Sigmoid colon (tissue), 7 donors: ENCODE data around the gene COL15A1. TPM values are rescaled to one million over a fixed set of nuclear protein-coding genes. Genes with fewer than 3 reads are reported as not detected.

Experiments
- DNase-seq: peaks from one replicate; pipeline ENCODE4 v3.0.0-alpha.2; 2019
- H3K27ac ChIP-seq, 4 donors: fragments of 200-600 bp; sonication (generic); one replicate each; pipeline ENCODE4 v1.5.1; 2016 to 2019; ENCODE audit warnings: mild to moderate bottlenecking in 1 of 4
- H3K27me3 ChIP-seq, 3 donors: fragments of 200-600 bp; sonication (generic); one replicate each; pipeline ENCODE4 v1.5.1; 2019; ENCODE audit warnings: mild to moderate bottlenecking in 1 of 3
- H3K36me3 ChIP-seq, 4 donors: fragments of 200-600 bp; sonication (generic); one replicate each; pipeline ENCODE4 v1.5.1; 2016 to 2019
- H3K4me1 ChIP-seq, 4 donors: fragments of 200-600 bp; sonication (generic); one replicate each; pipeline ENCODE4 v1.5.1; 2017 to 2019
- H3K4me3 ChIP-seq, 4 donors: fragments of 200-600 bp; sonication (generic); one replicate each; pipeline ENCODE4 v1.5.1; 2017 to 2019; ENCODE audit warnings: mild to moderate bottlenecking in 2 of 4, moderate library complexity in 1 of 4
- H3K9me3 ChIP-seq, 4 donors: fragments of 200-600 bp in 3 of 4; sonication (generic) in 3 of 4; one replicate each; pipeline versions ENCODE4 v1.5.1 to v1.6.1; 2013 to 2019
- EP300 ChIP-seq, 4 donors: sonication (generic); formaldehyde crosslinking; IDR thresholded peaks; one replicate each; pipeline ENCODE4 v1.6.1; 2017; ENCODE audit warnings: antibody characterized with exemption in 4 of 4
- POLR2A ChIP-seq, 2 donors: fragments of 450-650 bp; IDR thresholded peaks; one replicate each; pipeline ENCODE4 v1.6.1; 2016; ENCODE audit warnings: antibody characterized with exemption in 2 of 2, mild to moderate bottlenecking in 2 of 2, moderate library complexity in 2 of 2
- POLR2AphosphoS5 ChIP-seq, 4 donors: sonication (generic); formaldehyde crosslinking; IDR thresholded peaks; one replicate each; pipeline ENCODE4 v1.6.1; 2017; ENCODE audit warnings: antibody characterized with exemption in 4 of 4
- WGBS, 2 donors: extraction: QIAGEN DNeasy Blood & Tissue Kit; methylation state at CpG; one replicate each; pipeline ENCODE4 v1.1.7; 2013; 5-methylcytosine and 5-hydroxymethylcytosine counted together
- intact Hi-C: fragments of 100-400 bp; cut with DNase I; formaldehyde crosslinking; loops from one replicate; pipeline ENCODE4 v1.15.1; 2023
- polyA plus RNA-seq, 3 donors: library from polyadenylated mRNA; stranded (reverse); fragments of 200-250 nt; gene quantifications; one replicate each; pipeline ENCODE4 v1.2.3, GENCODE V29; 2013
- total RNA-seq, 4 donors: library from RNA; depleted of rRNA; stranded (reverse); fragments of >200 nt; gene quantifications; one replicate each; pipeline ENCODE4 v1.1.0, GENCODE V29; 2016
- TF ChIP-seq, protein P1 (sequence below), 4 experiments: fragments of 450-650 bp in 3 of 4; fragments of 200-600 bp in 1 of 4; IDR thresholded peaks; one replicate each; pipeline ENCODE4 v1.5.1; 2016 to 2019; ENCODE audit warnings: antibody characterized with exemption in 4 of 4, mild to moderate bottlenecking in 3 of 4, moderate library complexity in 2 of 4
- donor health status: healthy with polysubstance abuse.
- donor health status: Bipolar disorder and iron deficiency.
- donor health status: healthy.

COL15A1 gene
- total and polyA plus RNA-seq, 7 donors, result under 0.01 to 104 (median 21.4) TPM

DNA sequence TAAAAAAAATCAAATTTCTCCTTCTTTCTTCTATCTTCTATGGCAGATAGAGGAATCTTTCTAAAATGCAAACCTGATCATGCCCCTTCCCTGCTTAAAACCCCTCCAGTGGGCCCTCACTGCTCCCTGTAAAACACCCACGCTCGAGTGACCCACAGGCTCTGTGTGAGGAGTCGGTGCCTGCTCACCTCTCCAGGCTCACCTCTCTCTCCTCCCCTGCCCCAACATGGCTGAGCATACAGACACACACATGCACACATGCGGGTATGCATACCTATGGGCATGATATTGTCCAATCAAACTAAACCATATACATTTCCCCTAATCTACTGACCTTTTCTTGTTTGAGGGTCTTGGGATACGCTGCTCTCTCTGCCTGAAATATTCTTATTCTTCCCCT, 40.8 kb upstream of the COL15A1 start:
- Histone ChIP-seq H3K36me3 (no peaks in the 10 kb centered on the region), H3K4me3 (no peak overlapping the region), H3K4me1 (peaks cover 0 to 8% (median 4%) of the 10 kb centered on the region in 4 donors), H3K9me3 (no peaks in the 10 kb centered on the region), H3K27me3 (no peaks in the 10 kb centered on the region), H3K27ac (no peak overlapping the region)
- intact Hi-C loops, result no loop called here
- DNase-seq, result no peak
- WGBS, 2 donors, result 78 to 89% methylated on average over 5 of the region's 5 CpGs
- TF ChIP-seq, protein P1, sequence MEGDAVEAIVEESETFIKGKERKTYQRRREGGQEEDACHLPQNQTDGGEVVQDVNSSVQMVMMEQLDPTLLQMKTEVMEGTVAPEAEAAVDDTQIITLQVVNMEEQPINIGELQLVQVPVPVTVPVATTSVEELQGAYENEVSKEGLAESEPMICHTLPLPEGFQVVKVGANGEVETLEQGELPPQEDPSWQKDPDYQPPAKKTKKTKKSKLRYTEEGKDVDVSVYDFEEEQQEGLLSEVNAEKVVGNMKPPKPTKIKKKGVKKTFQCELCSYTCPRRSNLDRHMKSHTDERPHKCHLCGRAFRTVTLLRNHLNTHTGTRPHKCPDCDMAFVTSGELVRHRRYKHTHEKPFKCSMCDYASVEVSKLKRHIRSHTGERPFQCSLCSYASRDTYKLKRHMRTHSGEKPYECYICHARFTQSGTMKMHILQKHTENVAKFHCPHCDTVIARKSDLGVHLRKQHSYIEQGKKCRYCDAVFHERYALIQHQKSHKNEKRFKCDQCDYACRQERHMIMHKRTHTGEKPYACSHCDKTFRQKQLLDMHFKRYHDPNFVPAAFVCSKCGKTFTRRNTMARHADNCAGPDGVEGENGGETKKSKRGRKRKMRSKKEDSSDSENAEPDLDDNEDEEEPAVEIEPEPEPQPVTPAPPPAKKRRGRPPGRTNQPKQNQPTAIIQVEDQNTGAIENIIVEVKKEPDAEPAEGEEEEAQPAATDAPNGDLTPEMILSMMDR (IDR thresholded peaks at IDR 0.05), result no peak
- no peak for TF ChIP-seq POLR2A (IDR thresholded peaks at IDR 0.05)
- no peak for TF ChIP-seq POLR2AphosphoS5 (IDR thresholded peaks at IDR 0.05)

DNA sequence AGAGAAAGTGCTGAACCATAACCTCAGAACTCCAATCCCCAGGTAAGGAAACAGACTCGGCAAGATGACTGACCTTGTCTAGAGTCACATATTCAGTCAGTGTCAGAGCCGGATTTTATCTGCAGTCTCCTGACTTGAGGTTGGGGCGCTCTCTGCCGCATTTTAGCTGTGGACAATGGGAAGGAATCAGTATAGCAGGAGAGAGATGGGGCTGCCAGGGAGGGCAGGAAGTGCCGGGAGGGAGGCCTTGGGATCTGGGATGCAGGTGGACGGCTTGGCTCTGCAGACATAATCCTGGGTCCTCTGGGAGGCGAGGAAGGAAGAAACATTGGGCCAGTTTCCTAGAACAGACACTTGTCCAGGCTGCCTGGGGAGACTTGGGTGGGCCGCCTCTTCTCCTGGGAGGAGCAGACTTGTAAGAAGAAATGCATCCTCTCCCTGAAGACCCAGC, 39.7 kb upstream of the COL15A1 start:
- H3K4me1 ChIP-seq, result peaks cover 0 to 18% (median 10%) of the 10 kb centered on the region in 4 donors
- intact Hi-C loops, result no loop called here
- no peak overlapping the region for H3K4me3 ChIP-seq
- H3K27me3 ChIP-seq, result no peaks in the 10 kb centered on the region
- TF ChIP-seq, protein P1 (IDR thresholded peaks at IDR 0.05), result no peak
- TF ChIP-seq EP300 (IDR thresholded peaks at IDR 0.05) (no peak), POLR2A (IDR thresholded peaks at IDR 0.05) (no peak), POLR2AphosphoS5 (IDR thresholded peaks at IDR 0.05) (no peak)
- no peak for DNase-seq
- WGBS, 2 donors, result 86 to 89% methylated on average over 8 of the region's 8 CpGs
- no peaks in the 10 kb centered on the region for H3K9me3 ChIP-seq
- no peaks in the 10 kb centered on the region for H3K36me3 ChIP-seq
- H3K27ac ChIP-seq, result no peak overlapping the region

DNA sequence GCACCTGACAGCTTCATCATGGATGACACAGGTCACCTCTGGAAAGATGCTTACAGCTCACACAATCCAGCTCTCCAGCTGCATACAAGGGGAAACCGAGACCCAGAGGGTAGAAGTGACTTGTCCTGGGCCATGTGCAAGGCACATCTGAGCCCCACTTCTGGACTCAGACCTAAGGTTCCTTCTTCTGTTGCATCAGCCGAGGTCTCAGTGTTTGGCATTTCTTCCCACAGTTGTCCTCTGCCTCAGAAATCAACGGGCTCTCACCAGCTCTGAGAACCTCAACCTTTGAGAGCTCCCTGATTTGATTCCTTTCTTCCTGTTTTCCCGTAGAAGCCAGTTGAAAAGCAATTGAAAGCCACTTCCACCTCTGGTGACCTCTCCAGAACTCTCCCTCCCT, 38.7 kb upstream of the COL15A1 start:
- 71 to 76% methylated on average over 4 of the region's 4 CpGs for WGBS, 2 donors
- no peaks in the 10 kb centered on the region for H3K27me3 ChIP-seq
- H3K36me3 ChIP-seq, result no peaks in the 10 kb centered on the region
- peaks cover 0 to 23% (median 13%) of the 10 kb centered on the region in 4 donors for H3K4me1 ChIP-seq
- H3K9me3 ChIP-seq, result no peaks in the 10 kb centered on the region
- H3K4me3 ChIP-seq, result no peak overlapping the region
- no peak for DNase-seq
- no peak for TF ChIP-seq EP300 (IDR thresholded peaks at IDR 0.05)
- no peak for TF ChIP-seq POLR2AphosphoS5 (IDR thresholded peaks at IDR 0.05)
- TF ChIP-seq POLR2A (IDR thresholded peaks at IDR 0.05), result no peak
- TF ChIP-seq, protein P1 (IDR thresholded peaks at IDR 0.05), result no peak
- intact Hi-C loops, result no loop called here
- H3K27ac ChIP-seq, result no peak overlapping the region

DNA sequence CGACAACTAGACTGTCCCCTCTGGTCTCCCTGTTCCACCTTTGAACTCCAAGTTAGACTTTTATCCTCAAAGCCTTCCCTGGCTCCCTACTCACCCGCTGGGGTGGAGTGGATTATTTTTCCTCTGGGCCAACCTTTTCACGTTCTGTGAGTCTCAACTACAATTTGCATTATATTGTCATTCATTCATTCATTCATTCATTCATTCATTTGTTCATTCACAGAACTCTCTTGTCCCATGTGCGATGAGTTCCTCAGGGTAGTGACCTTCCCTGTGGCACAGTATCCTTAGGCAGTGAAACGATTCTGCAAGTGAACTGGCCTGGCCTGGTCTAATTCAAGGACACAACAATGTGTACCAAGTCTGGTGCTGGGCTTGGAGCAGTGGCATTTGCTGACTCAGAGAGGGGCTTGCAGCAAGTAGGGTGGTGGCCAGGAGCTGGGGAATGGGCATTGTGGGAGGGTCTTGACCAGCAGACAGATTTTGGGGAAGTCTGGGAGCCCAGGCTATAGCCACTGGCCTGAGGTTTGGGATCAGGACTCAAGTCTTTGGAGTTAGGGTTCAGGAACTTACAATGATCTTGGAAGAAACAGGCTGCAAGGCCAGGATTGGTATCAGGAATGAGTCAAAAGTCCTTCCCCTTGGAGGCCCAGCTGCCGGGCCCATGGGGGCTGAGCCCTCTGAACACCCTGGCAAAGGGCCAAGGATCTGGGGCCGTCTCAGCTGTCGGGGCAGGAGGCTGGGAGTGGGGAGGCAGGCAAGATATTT, 37.2 kb upstream of the COL15A1 start:
- Histone ChIP-seq H3K27ac (peak overlapping the region in 2 of 4 donors; percentile 14 to 35), H3K27me3 (no peaks in the 10 kb centered on the region), H3K9me3 (no peaks in the 10 kb centered on the region), H3K4me1 (peaks cover 0 to 23% (median 13%) of the 10 kb centered on the region in 4 donors), H3K4me3 (no peak overlapping the region), H3K36me3 (no peaks in the 10 kb centered on the region)
- WGBS, 2 donors, result 51 to 64% methylated on average over 8 of the region's 8 CpGs
- TF ChIP-seq EP300 (IDR thresholded peaks at IDR 0.05) (no peak), POLR2A (IDR thresholded peaks at IDR 0.05) (no peak), POLR2AphosphoS5 (IDR thresholded peaks at IDR 0.05) (no peak)
- TF ChIP-seq, protein P1 (IDR thresholded peaks at IDR 0.05), result no peak
- intact Hi-C loops, result no loop called here
- DNase-seq, result no peak
